Esophagus squamous epithelium (tissue), 5 donors: ENCODE data around the gene LRRC36. TPM values are rescaled to one million over a fixed set of nuclear protein-coding genes. Genes with fewer than 3 reads are reported as not detected.
A peak's percentile ranks its signal among the peaks of the same experiment; 100 is the strongest.
"Not testable (repeated sequence)": the region's sequence is repeated elsewhere in the genome, so short reads cannot be mapped to it uniquely, and the experiment has no call there.

Experiments used
- DNase-seq: peaks from one replicate; lab custom pipeline; 2025; lab: John Stamatoyannopoulos, UW
- H3K27ac ChIP-seq, 4 donors: fragments of 200-600 bp; sonication (generic); one replicate each; pipeline ENCODE4 v1.5.1; 2016 to 2019; ENCODE audit warnings: mild to moderate bottlenecking in 1 of 4
- H3K27me3 ChIP-seq, 4 donors: fragments of 200-600 bp; sonication (generic); 1 replicate in 3 of 4; 2 replicates in 1 of 4; pipeline versions ENCODE4 v1.5.1 to v1.6.0; 2017 to 2021; ENCODE audit warnings: antibody characterized with exemption in 1 of 4
- H3K36me3 ChIP-seq, 3 donors: fragments of 200-600 bp; sonication (generic); one replicate each; pipeline ENCODE4 v1.5.1; 2016 to 2019
- H3K4me1 ChIP-seq, 3 donors: fragments of 200-600 bp; sonication (generic); one replicate each; pipeline ENCODE4 v1.5.1; 2017 to 2019
- H3K4me3 ChIP-seq, 4 donors: fragments of 200-600 bp; sonication (generic); 1 replicate in 3 of 4; 2 replicates in 1 of 4; pipeline ENCODE4 v1.5.1; 2016 to 2019; ENCODE audit warnings: mild to moderate bottlenecking in 2 of 4, moderate library complexity in 1 of 4
- H3K9me3 ChIP-seq, 3 donors: fragments of 200-600 bp; sonication (generic); one replicate each; pipeline ENCODE4 v1.5.1; 2016 to 2019
- POLR2A ChIP-seq, 4 donors: fragments of 450-650 bp; IDR thresholded peaks; one replicate each; pipeline ENCODE4 v1.6.1; 2017; ENCODE audit warnings: antibody characterized with exemption in 4 of 4, mild to moderate bottlenecking in 4 of 4, moderate library complexity in 3 of 4
- WGBS, 2 donors: methylation state at CpG; one replicate each; pipeline ENCODE4 v1.1.5; 2018; 5-methylcytosine and 5-hydroxymethylcytosine counted together
- intact Hi-C: fragments of 100-400 bp; cut with DNase I; formaldehyde crosslinking; loops from one replicate; pipeline ENCODE4 v1.15.0; 2022
- total RNA-seq, 4 donors: library from RNA; depleted of rRNA; stranded (reverse); fragments of >200 nt; gene quantifications; one replicate each; pipeline ENCODE4 v1.1.0, GENCODE V29; 2016
- TF ChIP-seq, protein P1 (sequence below), 6 experiments: fragments of 450-650 bp in 4 of 6; fragments of 200-600 bp in 2 of 6; sonication (generic) in 2 of 6; IDR thresholded peaks; one replicate each; pipeline ENCODE4 v1.5.1; 2016 to 2019; ENCODE audit warnings: antibody characterized with exemption in 6 of 6, mild to moderate bottlenecking in 4 of 6, moderate library complexity in 4 of 6
- donor health status: DM: yes; HTN: yes; CAD: no.

LRRC36 gene
- total RNA-seq, 4 donors from 2014 or later = not detected

DNA sequence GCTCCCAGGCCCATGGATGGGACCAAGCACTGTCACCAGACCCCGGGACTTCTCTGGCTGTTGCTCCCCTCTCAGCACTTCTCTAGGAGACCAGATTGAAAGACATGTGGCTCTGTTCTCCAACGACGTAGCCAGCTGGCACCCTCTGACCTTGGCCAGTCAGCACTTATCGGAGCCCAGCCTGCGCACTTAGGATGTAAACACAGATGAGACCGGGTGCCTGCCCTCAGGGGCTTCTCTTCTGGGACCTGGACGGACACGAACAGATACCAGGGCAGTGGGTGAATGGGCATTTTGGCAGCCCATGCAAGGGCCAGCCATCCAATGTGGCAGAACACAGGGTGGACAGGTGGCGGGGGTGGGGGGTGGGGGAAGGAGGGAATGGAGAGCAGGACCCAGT is 83.0 kb downstream of the LRRC36 start:
- Histone ChIP-seq H3K9me3 (no peaks in the 10 kb centered on the region), H3K36me3 (no peaks in the 10 kb centered on the region), H3K27ac (peak overlapping the region in 1 of 4 donors; percentile 41), H3K27me3 (no peaks in the 10 kb centered on the region), H3K4me1 (peaks cover 27 to 60% (median 40%) of the 10 kb centered on the region in 3 donors), H3K4me3 (no peak overlapping the region)
- DNase-seq = no peak
- 41 to 90% methylated on average over 4 of the region's 9 CpGs for WGBS, 2 donors
- TF ChIP-seq, protein P1, sequence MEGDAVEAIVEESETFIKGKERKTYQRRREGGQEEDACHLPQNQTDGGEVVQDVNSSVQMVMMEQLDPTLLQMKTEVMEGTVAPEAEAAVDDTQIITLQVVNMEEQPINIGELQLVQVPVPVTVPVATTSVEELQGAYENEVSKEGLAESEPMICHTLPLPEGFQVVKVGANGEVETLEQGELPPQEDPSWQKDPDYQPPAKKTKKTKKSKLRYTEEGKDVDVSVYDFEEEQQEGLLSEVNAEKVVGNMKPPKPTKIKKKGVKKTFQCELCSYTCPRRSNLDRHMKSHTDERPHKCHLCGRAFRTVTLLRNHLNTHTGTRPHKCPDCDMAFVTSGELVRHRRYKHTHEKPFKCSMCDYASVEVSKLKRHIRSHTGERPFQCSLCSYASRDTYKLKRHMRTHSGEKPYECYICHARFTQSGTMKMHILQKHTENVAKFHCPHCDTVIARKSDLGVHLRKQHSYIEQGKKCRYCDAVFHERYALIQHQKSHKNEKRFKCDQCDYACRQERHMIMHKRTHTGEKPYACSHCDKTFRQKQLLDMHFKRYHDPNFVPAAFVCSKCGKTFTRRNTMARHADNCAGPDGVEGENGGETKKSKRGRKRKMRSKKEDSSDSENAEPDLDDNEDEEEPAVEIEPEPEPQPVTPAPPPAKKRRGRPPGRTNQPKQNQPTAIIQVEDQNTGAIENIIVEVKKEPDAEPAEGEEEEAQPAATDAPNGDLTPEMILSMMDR (IDR thresholded peaks at IDR 0.05) = no peak
- TF ChIP-seq POLR2A (IDR thresholded peaks at IDR 0.05) = no peak
- intact Hi-C loops = loop anchor here (10.0 kb wide), 1 partner anchor 125 kb away; no protein-coding TSS in a partner anchor

DNA sequence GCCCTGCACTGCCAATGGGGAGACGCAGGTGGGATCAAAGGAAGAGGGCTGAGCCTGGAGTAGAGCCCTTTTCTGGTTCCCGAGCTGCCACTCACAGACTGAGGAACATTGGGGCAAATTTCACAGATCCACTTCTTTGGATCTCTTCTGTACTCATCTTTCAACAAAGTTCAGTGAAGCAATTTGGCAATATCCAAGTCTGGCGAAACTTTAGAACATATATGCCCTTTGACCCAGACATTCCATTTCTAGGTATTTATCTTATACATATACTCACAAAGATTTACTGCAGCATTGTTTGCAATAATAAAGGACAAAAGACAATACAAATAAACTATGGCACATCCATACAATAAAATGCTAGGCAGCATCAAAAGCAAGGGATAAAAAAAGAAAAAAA is 84.7 kb downstream of the LRRC36 start:
- TF ChIP-seq POLR2A (IDR thresholded peaks at IDR 0.05) = no peak
- TF ChIP-seq, protein P1 (IDR thresholded peaks at IDR 0.05) = no peak
- Histone ChIP-seq H3K27ac (no peak overlapping the region), H3K4me1 (peaks cover 15 to 60% (median 35%) of the 10 kb centered on the region in 3 donors), H3K9me3 (no peaks in the 10 kb centered on the region), H3K36me3 (no peaks in the 10 kb centered on the region), H3K27me3 (no peaks in the 10 kb centered on the region), H3K4me3 (no peak overlapping the region)
- no peak for DNase-seq
- 84% methylated on average over 3 of the region's 3 CpGs for WGBS, 2 donors
- intact Hi-C loops = loop anchor here (10.0 kb wide), 1 partner anchor 127 kb away; no protein-coding TSS in a partner anchor

DNA sequence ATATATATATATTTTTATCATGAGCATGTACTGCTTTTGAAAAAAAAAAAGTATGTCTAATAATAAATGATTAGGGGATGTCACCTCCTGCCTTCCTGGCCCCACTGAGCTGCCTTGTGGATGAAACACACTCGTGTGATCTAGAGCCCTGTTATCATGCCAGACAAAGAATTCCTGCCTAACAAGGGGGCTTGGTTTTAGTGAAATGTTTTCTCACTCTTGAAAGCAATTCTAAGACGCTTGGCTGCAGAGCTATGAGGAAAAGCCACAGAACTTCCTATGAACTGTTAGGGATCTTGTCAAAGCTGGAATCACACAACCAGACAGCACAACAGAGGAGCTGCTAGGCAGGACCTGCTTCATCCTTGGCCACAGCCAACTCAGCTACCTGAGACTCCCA is 85.7 kb downstream of the LRRC36 start:
- H3K27ac ChIP-seq = no peak overlapping the region
- H3K9me3 ChIP-seq = no peaks in the 10 kb centered on the region
- peaks cover 6 to 60% (median 26%) of the 10 kb centered on the region in 3 donors for H3K4me1 ChIP-seq
- 43 to 49% methylated on average over 2 of the region's 2 CpGs for WGBS, 2 donors
- H3K36me3 ChIP-seq = no peaks in the 10 kb centered on the region
- H3K4me3 ChIP-seq = no peak overlapping the region
- H3K27me3 ChIP-seq = no peaks in the 10 kb centered on the region
- TF ChIP-seq, protein P1 (IDR thresholded peaks at IDR 0.05) = no peak
- no peak for TF ChIP-seq POLR2A (IDR thresholded peaks at IDR 0.05)
- no peak for DNase-seq
- intact Hi-C loops = loop anchor here (10.0 kb wide), 1 partner anchor 127 kb away; no protein-coding TSS in a partner anchor

DNA sequence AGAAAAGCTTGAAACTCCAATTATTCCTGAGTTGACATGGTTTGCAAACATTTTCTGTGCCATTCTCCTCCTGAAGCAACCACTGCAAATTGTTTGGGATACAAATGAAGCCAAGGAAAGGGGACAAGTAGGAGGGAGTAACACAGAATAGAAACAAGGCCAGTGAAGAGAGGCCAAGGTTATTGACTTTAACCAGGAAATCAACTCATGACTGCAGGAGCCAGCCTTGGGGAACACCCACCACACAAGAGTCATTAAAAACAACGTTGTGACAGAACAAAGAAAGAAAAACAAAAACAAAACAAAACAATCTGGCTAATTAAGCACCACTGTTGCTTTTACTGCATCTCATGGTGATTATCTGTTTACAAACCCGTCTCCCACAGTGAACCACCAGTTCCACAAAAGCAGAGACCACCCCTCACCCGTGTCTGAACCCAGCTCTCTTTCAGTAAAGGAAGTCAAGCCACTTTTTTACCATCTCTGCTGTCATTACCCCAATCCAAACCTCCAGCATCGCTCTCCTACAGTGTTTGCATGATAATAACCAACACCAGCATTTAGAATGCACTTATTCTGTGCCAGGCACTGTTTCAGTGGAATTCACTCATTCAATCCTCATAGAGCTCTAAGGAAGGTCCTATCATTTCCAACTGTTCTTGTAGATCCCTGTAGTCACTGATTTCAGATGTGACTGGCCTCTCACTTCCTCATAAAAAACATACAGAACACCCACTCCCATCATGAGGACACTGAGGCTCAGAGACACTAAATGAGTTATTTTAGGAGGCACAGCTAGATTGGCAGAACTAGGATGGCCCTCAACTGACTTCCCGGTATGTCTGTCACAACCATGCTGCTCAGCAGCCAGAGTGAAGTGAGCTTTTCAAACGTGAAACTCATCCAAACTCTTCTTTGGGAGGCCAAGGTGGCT is 87.6 kb downstream of the LRRC36 start:
- Histone ChIP-seq H3K27me3 (no peaks in the 10 kb centered on the region), H3K4me1 (peaks cover 6 to 47% (median 22%) of the 10 kb centered on the region in 3 donors), H3K36me3 (no peaks in the 10 kb centered on the region), H3K9me3 (no peaks in the 10 kb centered on the region), H3K4me3 (no peak overlapping the region), H3K27ac (peak overlapping the region in 1 of 4 donors; percentile 31)
- no peak for DNase-seq
- WGBS, 2 donors = 53 to 59% methylated on average over 6 of the region's 6 CpGs
- intact Hi-C loops = loop anchor here (10.0 kb wide), 1 partner anchor 129 kb away; no protein-coding TSS in a partner anchor
- TF ChIP-seq POLR2A (IDR thresholded peaks at IDR 0.05) = no peak

DNA sequence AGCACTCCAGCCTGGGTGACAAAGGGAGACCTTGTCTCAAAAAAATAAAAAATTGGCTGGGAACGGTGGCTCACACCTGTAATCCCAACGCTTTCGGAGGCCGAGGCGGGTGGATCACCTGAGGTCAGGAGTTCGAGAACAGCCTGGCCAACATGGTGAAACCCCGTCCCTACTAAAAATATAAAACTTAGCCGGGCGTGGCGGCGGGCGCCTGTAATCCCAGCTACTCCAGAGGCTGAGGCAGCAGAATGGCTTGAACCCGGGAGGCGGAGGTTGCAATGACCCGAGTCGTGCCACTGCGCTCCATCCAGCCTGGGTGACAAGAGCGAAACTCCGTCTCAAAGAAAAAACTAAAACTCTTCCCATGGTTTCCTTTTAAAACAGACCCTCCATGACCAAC is 88.8 kb downstream of the LRRC36 start:
- H3K4me3 ChIP-seq = peak overlapping the region; percentile 54 to 83 (median 62)
- not testable (repeated sequence) for H3K27me3 ChIP-seq, H3K9me3 ChIP-seq, DNase-seq, H3K36me3 ChIP-seq
- intact Hi-C loops = loop anchor here (5.0 to 10.0 kb wide), 2 partner anchors 43 to 131 kb away; no protein-coding TSS in a partner anchor
- 82 to 87% methylated on average over 6 to 15 of the region's 19 CpGs for WGBS, 2 donors
- H3K4me1 ChIP-seq = peaks cover 0 to 36% (median 15%) of the 10 kb centered on the region in 3 donors
- peak overlapping the region; percentile 76 to 84 (median 81) for H3K27ac ChIP-seq
